Stimulated activated CD8-positive, alpha-beta memory T cell treated with anti-CD3 and anti-CD28 coated beads, Interleukin-7, amount 100 ng/mL, for 1 hour (primary cell): ENCODE results near the gene HMBS.
A peak's percentile ranks its signal among the peaks of the same experiment; 100 is the strongest.
"Not testable (repeated sequence)": the region's sequence is repeated elsewhere in the genome, so short reads cannot be mapped to it uniquely, and the experiment has no call there.

Source experiments
- DNase-seq, 2 donors: peaks; one replicate each; pipeline ENCODE4 v3.0.0-alpha.2; 2020; ENCODE audit warnings: low read depth in 2 of 2

Gene HMBS

GRCh38 chr11:119084663-119085436 lies at the start of gene HMBS:
Gene HMBS, plus strand, starts transcription at chr11:119084881. Its CDS starts 153 bp downstream, at chr11:119085034.
- DNase-seq: peak; percentile 80 to 82

GRCh38 chr11:119038884-119039283 lies 45.8 kb upstream of the HMBS start:
- no peak for DNase-seq

- DNase-seq: not testable (repeated sequence)
Measured at GRCh38 chr11:119039471-119039870, 45.2 kb upstream of the HMBS start.

- DNase-seq: no peak
Measured at GRCh38 chr11:119041821-119042514, 42.7 kb upstream of the HMBS start.

- no peak for DNase-seq
Measured at GRCh38 chr11:119042927-119043326, 41.8 kb upstream of the HMBS start.

GRCh38 chr11:119044708-119045107 lies 40.0 kb upstream of the HMBS start:
- no peak for DNase-seq

GRCh38 chr11:119046489-119046888 lies 38.2 kb upstream of the HMBS start:
- no peak for DNase-seq

- no peak for DNase-seq
Measured at GRCh38 chr11:119047205-119047604, 37.5 kb upstream of the HMBS start.

- no peak for DNase-seq
Measured at GRCh38 chr11:119048644-119049043, 36.0 kb upstream of the HMBS start.

- DNase-seq: no peak
Measured at GRCh38 chr11:119049081-119049480, 35.6 kb upstream of the HMBS start.

- DNase-seq: no peak
Measured at GRCh38 chr11:119051440-119052162, 33.1 kb upstream of the HMBS start.

- no peak for DNase-seq
Measured at GRCh38 chr11:119052163-119052814, 32.4 kb upstream of the HMBS start.

- DNase-seq: no peak
Measured at GRCh38 chr11:119054418-119054817, 30.3 kb upstream of the HMBS start.

GRCh38 chr11:119055901-119056300 lies 28.8 kb upstream of the HMBS start:
- no peak for DNase-seq

- no peak for DNase-seq
Measured at GRCh38 chr11:119056421-119056999, 28.2 kb upstream of the HMBS start.

GRCh38 chr11:119057000-119057769 lies 27.5 kb upstream of the HMBS start, which contains the start of gene HYOU1:
Gene HYOU1, minus strand, starts transcription at chr11:119057205. Its CDS starts 1,045 bp downstream, at chr11:119056160.
- peak; percentile 95 to 96 for DNase-seq

- not testable (repeated sequence) for DNase-seq
Measured at GRCh38 chr11:119059128-119059527, 25.6 kb upstream of the HMBS start.

- DNase-seq: no peak
Measured at GRCh38 chr11:119061256-119061655, 23.4 kb upstream of the HMBS start.

GRCh38 chr11:119062779-119063178 lies 21.9 kb upstream of the HMBS start:
- DNase-seq: no peak

- DNase-seq: no peak
Measured at GRCh38 chr11:119065369-119065768, 19.3 kb upstream of the HMBS start.
